Body of pancreas (tissue), 4 donors: ENCODE results near the gene EPGN. TPM values are rescaled to one million over a fixed set of nuclear protein-coding genes. Genes with fewer than 3 reads are reported as not detected.

Experiments used
- ATAC-seq: fragments of 150-250 bp; one replicate; pipeline ENCODE4 v1.9.1; 2016
- DNase-seq, 4 donors: peaks; one replicate each; pipeline ENCODE4 v3.0.0-alpha.2; 2019
- H3K27ac ChIP-seq, 4 donors: fragments of 200-600 bp; sonication (generic); 1 replicate in 3 of 4; 2 replicates in 1 of 4; pipeline versions ENCODE4 v1.5.1 to v1.6.1; 2016 to 2019; ENCODE audit warnings: mild to moderate bottlenecking in 1 of 4, mixed read lengths in 1 of 4, moderate library complexity in 1 of 4
- H3K27me3 ChIP-seq, 2 donors: fragments of 200-600 bp; sonication (generic); one replicate each; pipeline ENCODE4 v1.6.0; 2016; ENCODE audit warnings: mild to moderate bottlenecking in 1 of 2
- H3K36me3 ChIP-seq, 2 donors: fragments of 200-600 bp; sonication (generic); replicated peaks in 1 of 2; 2 replicates each; pipeline ENCODE4 v1.5.1; 2016; ENCODE audit warnings: low read depth in 2 of 2; ENCODE audit not compliant: insufficient read depth in 1 of 2
- H3K4me1 ChIP-seq: fragments of 200-600 bp; sonication (generic); one replicate; pipeline ENCODE4 v1.6.0; 2016
- H3K4me3 ChIP-seq, 2 donors: fragments of 200-600 bp; sonication (generic); 1 replicate in 1 of 2; 2 replicates in 1 of 2; pipeline ENCODE4 v1.5.1; 2016 to 2019
- H3K9me3 ChIP-seq, 3 donors: fragments of 200-600 bp; sonication (generic); 1 replicate in 2 of 3; 2 replicates in 1 of 3; pipeline ENCODE4 v1.5.1; 2016
- POLR2A ChIP-seq, 3 donors: fragments of 450-650 bp; IDR thresholded peaks; one replicate each; pipeline ENCODE4 v1.6.1; 2016; ENCODE audit warnings: antibody characterized with exemption in 3 of 3, mild to moderate bottlenecking in 2 of 3
- WGBS, 2 donors: methylation state at CpG; one replicate each; pipeline ENCODE4 v1.1.5; 2017; 5-methylcytosine and 5-hydroxymethylcytosine counted together
- intact Hi-C: fragments of 100-400 bp; cut with DNase I; formaldehyde crosslinking; loops from one replicate; pipeline ENCODE4 v1.15.1; 2023
- total RNA-seq, 2 donors: library from RNA; depleted of rRNA; stranded (reverse); fragments of >200 nt; gene quantifications; one replicate each; pipeline ENCODE4 v1.1.0, GENCODE V29; 2016
- TF ChIP-seq, protein P1 (sequence below), 7 experiments: fragments of 450-650 bp in 4 of 7; fragments of 200-600 bp in 3 of 7; sonication (generic) in 3 of 7; IDR thresholded peaks; one replicate each; pipeline ENCODE4 v1.5.1; 2016 to 2019; ENCODE audit warnings: antibody characterized with exemption in 7 of 7

Gene EPGN
- total RNA-seq, 2 donors from 2014 or later = not detected

DNA sequence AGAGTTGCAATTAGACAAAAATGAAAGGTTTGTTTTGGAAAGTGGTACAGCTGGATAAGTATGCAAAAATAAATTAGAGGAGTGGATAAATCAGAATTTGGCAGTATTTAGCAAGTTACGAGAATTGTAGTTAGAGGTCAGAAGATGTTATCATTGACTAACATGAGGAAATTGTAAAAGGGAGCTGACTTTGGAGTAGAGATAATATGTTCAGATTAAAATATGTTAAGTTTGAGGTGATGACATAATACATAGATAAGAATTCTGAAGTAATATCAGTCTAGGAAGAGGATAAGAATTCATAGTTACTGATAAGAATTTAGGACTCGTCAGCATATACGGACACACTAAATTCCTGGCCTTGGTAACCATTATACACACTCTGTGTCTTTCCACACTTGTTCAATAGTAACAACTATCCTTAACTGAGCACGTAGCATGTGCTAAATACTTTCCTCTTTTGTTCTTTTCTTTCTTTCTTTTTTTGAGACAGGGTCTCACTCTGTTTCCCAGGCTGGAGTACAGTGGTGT lies 4.1 kb upstream of the EPGN start:
- ATAC-seq (no peak), DNase-seq (no peak)
- Histone ChIP-seq H3K4me3 (no peak overlapping the region), H3K9me3 (no peaks in the 10 kb centered on the region), H3K36me3 (no peaks in the 10 kb centered on the region), H3K4me1 (no peaks in the 10 kb centered on the region), H3K27ac (no peak overlapping the region), H3K27me3 (no peaks in the 10 kb centered on the region)
- 73 to 77% methylated on average over 4 of the region's 4 CpGs for WGBS, 2 donors
- TF ChIP-seq POLR2A (IDR thresholded peaks at IDR 0.05) = no peak
- TF ChIP-seq, protein P1, sequence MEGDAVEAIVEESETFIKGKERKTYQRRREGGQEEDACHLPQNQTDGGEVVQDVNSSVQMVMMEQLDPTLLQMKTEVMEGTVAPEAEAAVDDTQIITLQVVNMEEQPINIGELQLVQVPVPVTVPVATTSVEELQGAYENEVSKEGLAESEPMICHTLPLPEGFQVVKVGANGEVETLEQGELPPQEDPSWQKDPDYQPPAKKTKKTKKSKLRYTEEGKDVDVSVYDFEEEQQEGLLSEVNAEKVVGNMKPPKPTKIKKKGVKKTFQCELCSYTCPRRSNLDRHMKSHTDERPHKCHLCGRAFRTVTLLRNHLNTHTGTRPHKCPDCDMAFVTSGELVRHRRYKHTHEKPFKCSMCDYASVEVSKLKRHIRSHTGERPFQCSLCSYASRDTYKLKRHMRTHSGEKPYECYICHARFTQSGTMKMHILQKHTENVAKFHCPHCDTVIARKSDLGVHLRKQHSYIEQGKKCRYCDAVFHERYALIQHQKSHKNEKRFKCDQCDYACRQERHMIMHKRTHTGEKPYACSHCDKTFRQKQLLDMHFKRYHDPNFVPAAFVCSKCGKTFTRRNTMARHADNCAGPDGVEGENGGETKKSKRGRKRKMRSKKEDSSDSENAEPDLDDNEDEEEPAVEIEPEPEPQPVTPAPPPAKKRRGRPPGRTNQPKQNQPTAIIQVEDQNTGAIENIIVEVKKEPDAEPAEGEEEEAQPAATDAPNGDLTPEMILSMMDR (IDR thresholded peaks at IDR 0.05) = no peak
- intact Hi-C loops = no loop called here

DNA sequence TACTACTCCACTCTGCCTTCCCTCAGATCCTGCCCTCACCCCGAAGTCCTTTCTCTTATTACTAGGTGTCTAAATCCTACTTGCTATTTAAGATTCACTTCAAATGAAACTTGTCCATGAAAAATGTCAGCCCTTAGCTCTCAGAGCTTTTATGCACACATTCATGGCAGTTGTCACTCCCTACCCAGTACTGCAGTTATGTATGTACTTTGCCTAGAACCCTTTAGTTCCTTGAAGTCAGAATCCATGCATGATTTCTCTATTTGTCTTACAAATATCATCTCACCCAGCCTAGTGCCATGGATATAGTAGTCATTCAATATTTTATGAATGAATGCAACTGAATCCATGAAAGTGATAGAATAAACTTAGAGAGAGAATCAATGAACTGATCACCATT lies 3.3 kb upstream of the EPGN start:
- intact Hi-C loops = no loop called here
- Histone ChIP-seq H3K27me3 (no peaks in the 10 kb centered on the region), H3K4me3 (no peak overlapping the region), H3K27ac (no peak overlapping the region), H3K4me1 (no peaks in the 10 kb centered on the region), H3K36me3 (no peaks in the 10 kb centered on the region), H3K9me3 (no peaks in the 10 kb centered on the region)
- TF ChIP-seq, protein P1 (IDR thresholded peaks at IDR 0.05) = no peak
- no peak for TF ChIP-seq POLR2A (IDR thresholded peaks at IDR 0.05)
- DNase-seq (no peak), ATAC-seq (no peak)
- 91 to 95% methylated on average over 1 of the region's 1 CpG for WGBS, 2 donors

DNA sequence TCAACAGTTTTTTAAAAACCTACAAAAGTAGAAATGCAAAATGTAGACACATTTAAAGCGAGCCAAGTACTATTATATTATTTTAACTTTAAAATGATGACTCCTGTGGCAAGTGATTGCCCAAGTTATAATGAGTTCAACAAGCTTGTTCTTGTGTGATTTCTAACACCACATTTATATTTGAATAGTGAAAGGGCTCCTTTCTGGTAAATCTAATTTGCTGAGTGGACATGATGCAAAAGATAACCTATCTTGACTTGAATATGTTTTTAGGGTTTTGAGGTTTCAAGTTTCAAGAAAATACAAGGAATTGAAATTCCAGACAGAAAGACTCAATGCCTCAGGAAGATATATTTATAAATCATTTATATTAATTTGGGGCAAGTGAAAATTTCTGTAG lies 1.1 kb upstream of the EPGN start:
- Histone ChIP-seq H3K4me1 (no peaks in the 10 kb centered on the region), H3K27ac (no peak overlapping the region), H3K9me3 (no peaks in the 10 kb centered on the region), H3K36me3 (no peaks in the 10 kb centered on the region), H3K27me3 (no peaks in the 10 kb centered on the region), H3K4me3 (no peak overlapping the region)
- intact Hi-C loops = no loop called here
- TF ChIP-seq, protein P1 (IDR thresholded peaks at IDR 0.05) = no peak
- DNase-seq (no peak), ATAC-seq (no peak)
- whole genome bisulfite sequencing, 2 donors = 93 to 96% methylated on average over 1 of the region's 1 CpG

DNA sequence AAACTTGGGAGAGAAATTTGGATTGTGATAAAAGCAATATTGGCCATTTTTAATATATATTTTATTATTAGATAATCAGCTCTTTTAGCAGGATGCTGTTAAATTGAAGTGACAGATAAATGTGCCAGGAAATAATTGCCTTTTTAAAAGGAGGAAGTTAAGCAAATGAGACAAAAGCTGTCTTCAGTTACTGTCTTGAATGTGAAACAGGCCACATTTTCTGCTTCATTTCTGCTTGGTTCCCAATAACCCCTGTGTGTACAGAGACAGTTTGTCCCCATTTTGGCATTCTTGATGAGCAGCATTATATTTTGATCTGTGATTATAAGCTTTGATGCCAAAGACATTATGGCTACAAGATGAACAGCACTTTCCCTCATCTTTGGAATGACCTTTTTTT lies 953 bp downstream of the EPGN start:
- TF ChIP-seq, protein P1 (IDR thresholded peaks at IDR 0.05) = no peak
- TF ChIP-seq POLR2A (IDR thresholded peaks at IDR 0.05) = no peak
- no peak overlapping the region for H3K27ac ChIP-seq
- DNase-seq = no peak
- H3K4me3 ChIP-seq = no peak overlapping the region
- no peak for ATAC-seq
- H3K9me3 ChIP-seq = no peaks in the 10 kb centered on the region
- no peaks in the 10 kb centered on the region for H3K27me3 ChIP-seq
- H3K4me1 ChIP-seq = no peaks in the 10 kb centered on the region
- intact Hi-C loops = no loop called here
- H3K36me3 ChIP-seq = no peaks in the 10 kb centered on the region

DNA sequence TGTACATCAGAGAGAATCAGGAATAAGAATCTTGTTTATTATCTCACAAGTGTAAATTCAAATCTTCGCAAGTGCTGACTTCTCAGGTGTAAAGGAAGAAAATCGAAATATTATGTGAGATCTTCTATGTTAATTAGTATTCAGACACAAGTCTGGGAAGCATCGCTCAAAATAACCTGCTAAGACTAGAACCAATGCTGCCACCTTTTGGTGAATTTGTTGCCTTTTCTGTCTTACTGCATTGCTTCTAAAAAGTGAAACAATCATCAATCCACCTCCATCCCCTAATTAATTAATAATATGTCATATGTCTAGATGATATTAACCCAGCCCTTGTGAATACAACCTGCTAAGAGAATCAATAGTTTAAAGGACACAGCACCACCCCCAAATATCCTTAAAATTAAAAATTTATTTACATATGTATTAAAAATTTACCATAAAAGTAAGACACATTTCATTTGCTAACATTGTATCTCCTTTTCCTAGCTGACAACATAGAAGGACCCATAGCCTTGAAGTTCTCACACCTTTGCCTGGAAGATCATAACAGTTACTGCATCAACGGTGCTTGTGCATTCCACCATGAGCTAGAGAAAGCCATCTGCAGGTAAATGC lies 3.5 kb downstream of the EPGN start:
- WGBS, 2 donors = 17 to 19% methylated on average over 4 of the region's 4 CpGs
- DNase-seq (peak; percentile 24 to 64 (median 32)), ATAC-seq (no peak)
- no peaks in the 10 kb centered on the region for H3K36me3 ChIP-seq
- no peaks in the 10 kb centered on the region for H3K27me3 ChIP-seq
- no peak overlapping the region for H3K27ac ChIP-seq
- H3K4me1 ChIP-seq = no peaks in the 10 kb centered on the region
- intact Hi-C loops = loop anchor here (5.0 kb wide), 1 partner anchor 125 kb away; no protein-coding TSS in a partner anchor
- H3K4me3 ChIP-seq = no peak overlapping the region
- TF ChIP-seq, protein P1 (IDR thresholded peaks at IDR 0.05) = peak; percentile 32 to 71 (median 63)
- no peak for TF ChIP-seq POLR2A (IDR thresholded peaks at IDR 0.05)
- H3K9me3 ChIP-seq = no peaks in the 10 kb centered on the region
